ENCODE data around the gene LPCAT2.

Gene LPCAT2

DNA sequence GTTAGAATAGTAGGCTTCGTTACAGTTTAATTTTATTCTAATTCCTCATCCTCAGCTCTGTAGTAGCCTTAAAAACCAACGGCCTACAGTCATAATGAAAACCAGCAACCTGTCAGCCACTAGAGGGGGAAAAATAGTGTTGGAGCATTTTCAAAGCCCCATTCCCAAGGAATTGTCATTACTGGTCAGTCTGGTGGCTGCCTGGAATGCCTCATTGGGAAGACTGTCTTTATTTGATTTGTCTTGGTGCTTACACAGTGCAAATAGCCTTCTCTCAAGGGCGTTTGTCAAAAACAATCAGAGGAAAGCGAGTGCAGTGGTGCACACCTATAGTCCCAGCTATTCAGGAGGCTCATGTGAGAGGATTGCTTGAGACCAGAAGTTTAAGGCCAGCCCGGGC lies 4.7 kb downstream of the LPCAT2 start:
- TF ChIP-seq ZBTB7A (IDR thresholded peaks at IDR 0.05; ENCODE audit: low read depth) (no peak), EP300 (IDR thresholded peaks at IDR 0.05; ENCODE audit: borderline replicate concordance) (no peak), CREB1 (IDR thresholded peaks at IDR 0.05; ENCODE audit: low read depth) (no peak), CEBPB (IDR thresholded peaks at IDR 0.05) (no peak), TEAD4 (IDR thresholded peaks at IDR 0.05) (no peak), EGR1 (IDR thresholded peaks at IDR 0.05) (no peak), TCF12 (IDR thresholded peaks at IDR 0.05; ENCODE audit: low read depth) (no peak), NFIC (IDR thresholded peaks at IDR 0.05) (no peak), YY1 (IDR thresholded peaks at IDR 0.05; ENCODE audit: low read depth) (no peak), RAD21 (IDR thresholded peaks at IDR 0.05; ENCODE audit: low read depth) (no peak), TAF1 (IDR thresholded peaks at IDR 0.05; ENCODE audit: low read depth) (no peak), FOXM1 (IDR thresholded peaks at IDR 0.05; ENCODE audit: borderline replicate concordance, low read depth) (no peak)
- TF ChIP-seq, protein P1, sequence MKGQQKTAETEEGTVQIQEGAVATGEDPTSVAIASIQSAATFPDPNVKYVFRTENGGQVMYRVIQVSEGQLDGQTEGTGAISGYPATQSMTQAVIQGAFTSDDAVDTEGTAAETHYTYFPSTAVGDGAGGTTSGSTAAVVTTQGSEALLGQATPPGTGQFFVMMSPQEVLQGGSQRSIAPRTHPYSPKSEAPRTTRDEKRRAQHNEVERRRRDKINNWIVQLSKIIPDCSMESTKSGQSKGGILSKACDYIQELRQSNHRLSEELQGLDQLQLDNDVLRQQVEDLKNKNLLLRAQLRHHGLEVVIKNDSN (IDR thresholded peaks at IDR 0.05) = no peak
- TF ChIP-seq, protein P2, sequence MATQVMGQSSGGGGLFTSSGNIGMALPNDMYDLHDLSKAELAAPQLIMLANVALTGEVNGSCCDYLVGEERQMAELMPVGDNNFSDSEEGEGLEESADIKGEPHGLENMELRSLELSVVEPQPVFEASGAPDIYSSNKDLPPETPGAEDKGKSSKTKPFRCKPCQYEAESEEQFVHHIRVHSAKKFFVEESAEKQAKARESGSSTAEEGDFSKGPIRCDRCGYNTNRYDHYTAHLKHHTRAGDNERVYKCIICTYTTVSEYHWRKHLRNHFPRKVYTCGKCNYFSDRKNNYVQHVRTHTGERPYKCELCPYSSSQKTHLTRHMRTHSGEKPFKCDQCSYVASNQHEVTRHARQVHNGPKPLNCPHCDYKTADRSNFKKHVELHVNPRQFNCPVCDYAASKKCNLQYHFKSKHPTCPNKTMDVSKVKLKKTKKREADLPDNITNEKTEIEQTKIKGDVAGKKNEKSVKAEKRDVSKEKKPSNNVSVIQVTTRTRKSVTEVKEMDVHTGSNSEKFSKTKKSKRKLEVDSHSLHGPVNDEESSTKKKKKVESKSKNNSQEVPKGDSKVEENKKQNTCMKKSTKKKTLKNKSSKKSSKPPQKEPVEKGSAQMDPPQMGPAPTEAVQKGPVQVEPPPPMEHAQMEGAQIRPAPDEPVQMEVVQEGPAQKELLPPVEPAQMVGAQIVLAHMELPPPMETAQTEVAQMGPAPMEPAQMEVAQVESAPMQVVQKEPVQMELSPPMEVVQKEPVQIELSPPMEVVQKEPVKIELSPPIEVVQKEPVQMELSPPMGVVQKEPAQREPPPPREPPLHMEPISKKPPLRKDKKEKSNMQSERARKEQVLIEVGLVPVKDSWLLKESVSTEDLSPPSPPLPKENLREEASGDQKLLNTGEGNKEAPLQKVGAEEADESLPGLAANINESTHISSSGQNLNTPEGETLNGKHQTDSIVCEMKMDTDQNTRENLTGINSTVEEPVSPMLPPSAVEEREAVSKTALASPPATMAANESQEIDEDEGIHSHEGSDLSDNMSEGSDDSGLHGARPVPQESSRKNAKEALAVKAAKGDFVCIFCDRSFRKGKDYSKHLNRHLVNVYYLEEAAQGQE (IDR thresholded peaks at IDR 0.05; ENCODE audit: low read depth) = no peak
- TF ChIP-seq, protein P3, sequence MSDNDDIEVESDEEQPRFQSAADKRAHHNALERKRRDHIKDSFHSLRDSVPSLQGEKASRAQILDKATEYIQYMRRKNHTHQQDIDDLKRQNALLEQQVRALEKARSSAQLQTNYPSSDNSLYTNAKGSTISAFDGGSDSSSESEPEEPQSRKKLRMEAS (IDR thresholded peaks at IDR 0.05) = no peak

DNA sequence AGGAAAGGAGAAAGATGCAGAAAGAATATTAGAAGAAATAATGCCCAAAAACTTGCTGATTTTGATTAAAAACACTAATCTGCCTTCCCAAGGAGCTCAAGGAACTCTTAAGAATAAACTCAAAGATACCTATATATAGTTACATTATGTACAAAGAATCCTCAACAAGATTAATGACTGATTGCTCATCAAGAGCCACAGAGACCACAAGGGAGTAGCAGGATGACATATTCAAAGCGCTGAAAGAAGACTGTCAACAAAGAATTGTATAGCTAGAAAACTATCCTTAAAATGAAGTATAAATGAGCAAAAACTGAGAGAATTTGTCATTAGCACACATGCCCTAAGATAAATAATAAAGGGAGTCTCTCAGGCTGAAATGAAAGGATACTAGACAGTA lies 6.2 kb downstream of the LPCAT2 start:
- TF ChIP-seq RAD21 (IDR thresholded peaks at IDR 0.05; ENCODE audit: low read depth) (no peak), TEAD4 (IDR thresholded peaks at IDR 0.05) (no peak), TCF12 (IDR thresholded peaks at IDR 0.05; ENCODE audit: low read depth) (no peak), FOXM1 (IDR thresholded peaks at IDR 0.05; ENCODE audit: borderline replicate concordance, low read depth) (no peak), TAF1 (IDR thresholded peaks at IDR 0.05; ENCODE audit: low read depth) (no peak), NFIC (IDR thresholded peaks at IDR 0.05) (no peak)
- TF ChIP-seq, protein P1 (IDR thresholded peaks at IDR 0.05) = no peak

DNA sequence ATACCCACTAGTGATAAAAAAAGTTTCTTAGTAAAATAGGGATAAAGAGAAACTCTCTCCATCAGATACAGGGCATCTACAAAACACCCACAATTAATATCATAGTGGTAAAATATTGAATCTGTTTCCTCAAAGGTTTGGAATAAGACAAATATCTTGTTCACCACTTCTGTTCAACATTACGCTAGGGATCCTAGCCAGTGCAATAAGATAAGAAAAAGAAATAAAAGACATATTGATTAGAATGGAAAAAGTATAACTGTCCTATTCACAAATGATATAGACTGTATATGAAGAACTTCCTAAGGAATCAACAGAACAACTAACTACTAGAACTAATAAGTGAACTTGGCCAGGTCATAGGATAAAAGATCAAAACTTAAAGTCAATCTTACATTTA lies 12.9 kb downstream of the LPCAT2 start:
- TF ChIP-seq FOXM1 (IDR thresholded peaks at IDR 0.05; ENCODE audit: borderline replicate concordance, low read depth) (no peak), TEAD4 (IDR thresholded peaks at IDR 0.05) (no peak), YY1 (IDR thresholded peaks at IDR 0.05; ENCODE audit: low read depth) (no peak), CREB1 (IDR thresholded peaks at IDR 0.05; ENCODE audit: low read depth) (no peak), TCF12 (IDR thresholded peaks at IDR 0.05; ENCODE audit: low read depth) (no peak), CEBPB (IDR thresholded peaks at IDR 0.05) (no peak)

DNA sequence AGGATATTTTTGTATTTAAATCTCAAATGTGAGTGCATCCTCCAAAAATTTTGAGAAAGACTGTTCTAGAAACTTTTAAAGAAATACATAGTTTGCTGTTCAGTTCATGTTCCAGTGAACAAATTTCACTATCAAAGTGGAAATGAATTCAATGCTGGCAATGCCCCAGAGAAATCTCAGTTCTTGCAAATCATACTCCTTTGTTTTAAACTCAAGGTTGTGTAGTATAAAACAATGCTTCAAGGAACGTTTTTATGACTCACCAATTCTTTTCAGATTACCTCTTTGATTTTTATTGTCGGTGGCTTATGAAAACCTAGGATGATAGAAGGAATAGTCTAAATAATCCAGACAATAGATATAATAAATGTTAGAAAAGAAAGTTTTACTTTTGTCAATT lies 17.6 kb downstream of the LPCAT2 start:
- TF ChIP-seq CREB1 (IDR thresholded peaks at IDR 0.05; ENCODE audit: low read depth) (no peak), YY1 (IDR thresholded peaks at IDR 0.05; ENCODE audit: low read depth) (no peak), CEBPB (IDR thresholded peaks at IDR 0.05) (no peak), EP300 (IDR thresholded peaks at IDR 0.05; ENCODE audit: borderline replicate concordance) (no peak), NFIC (IDR thresholded peaks at IDR 0.05) (no peak), ZBTB7A (IDR thresholded peaks at IDR 0.05; ENCODE audit: low read depth) (no peak), TEAD4 (IDR thresholded peaks at IDR 0.05) (no peak), EGR1 (IDR thresholded peaks at IDR 0.05) (no peak), RAD21 (IDR thresholded peaks at IDR 0.05; ENCODE audit: low read depth) (no peak), TCF12 (IDR thresholded peaks at IDR 0.05; ENCODE audit: low read depth) (no peak), FOXM1 (IDR thresholded peaks at IDR 0.05; ENCODE audit: borderline replicate concordance, low read depth) (no peak), TAF1 (IDR thresholded peaks at IDR 0.05; ENCODE audit: low read depth) (no peak)
- TF ChIP-seq, protein P1 (IDR thresholded peaks at IDR 0.05) = no peak
- TF ChIP-seq, protein P2 (IDR thresholded peaks at IDR 0.05; ENCODE audit: low read depth) = no peak
- TF ChIP-seq, protein P3 (IDR thresholded peaks at IDR 0.05) = no peak

DNA sequence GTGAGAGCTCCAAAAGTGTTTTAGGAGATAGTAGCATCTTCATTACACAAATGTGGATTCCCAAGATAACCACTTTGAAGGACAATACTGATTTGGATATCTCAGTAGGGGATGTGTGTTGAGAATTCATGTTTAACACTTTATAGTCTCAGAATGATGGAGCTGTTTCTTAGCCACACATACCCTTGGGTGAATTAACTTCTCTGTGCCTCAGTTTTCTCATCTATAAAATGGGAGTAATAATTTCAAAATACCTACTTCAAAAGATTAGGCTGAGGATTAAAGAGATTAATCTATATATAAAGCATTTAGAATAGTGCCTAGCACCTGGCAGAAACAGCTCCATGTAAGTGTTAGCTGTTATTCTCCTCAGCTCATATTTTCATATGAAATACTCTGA lies 19.0 kb downstream of the LPCAT2 start:
- TF ChIP-seq TAF1 (IDR thresholded peaks at IDR 0.05; ENCODE audit: low read depth) (no peak), TEAD4 (IDR thresholded peaks at IDR 0.05) (no peak), NFIC (IDR thresholded peaks at IDR 0.05) (no peak), RAD21 (IDR thresholded peaks at IDR 0.05; ENCODE audit: low read depth) (no peak), ZBTB7A (IDR thresholded peaks at IDR 0.05; ENCODE audit: low read depth) (no peak), FOXM1 (IDR thresholded peaks at IDR 0.05; ENCODE audit: borderline replicate concordance, low read depth) (no peak)
- TF ChIP-seq, protein P3 (IDR thresholded peaks at IDR 0.05) = no peak
